Measurements from ENCODE around the gene MPO. TPM values are rescaled to one million over a fixed set of nuclear protein-coding genes. Genes with fewer than 3 reads are reported as not detected.

MPO gene
- total and polyA plus RNA-seq, 2 of the 8 experiments (the other 6 are each of a cell fraction or from before 2014, with no cell fraction given): 0.06 to 0.74 TPM

DNA sequence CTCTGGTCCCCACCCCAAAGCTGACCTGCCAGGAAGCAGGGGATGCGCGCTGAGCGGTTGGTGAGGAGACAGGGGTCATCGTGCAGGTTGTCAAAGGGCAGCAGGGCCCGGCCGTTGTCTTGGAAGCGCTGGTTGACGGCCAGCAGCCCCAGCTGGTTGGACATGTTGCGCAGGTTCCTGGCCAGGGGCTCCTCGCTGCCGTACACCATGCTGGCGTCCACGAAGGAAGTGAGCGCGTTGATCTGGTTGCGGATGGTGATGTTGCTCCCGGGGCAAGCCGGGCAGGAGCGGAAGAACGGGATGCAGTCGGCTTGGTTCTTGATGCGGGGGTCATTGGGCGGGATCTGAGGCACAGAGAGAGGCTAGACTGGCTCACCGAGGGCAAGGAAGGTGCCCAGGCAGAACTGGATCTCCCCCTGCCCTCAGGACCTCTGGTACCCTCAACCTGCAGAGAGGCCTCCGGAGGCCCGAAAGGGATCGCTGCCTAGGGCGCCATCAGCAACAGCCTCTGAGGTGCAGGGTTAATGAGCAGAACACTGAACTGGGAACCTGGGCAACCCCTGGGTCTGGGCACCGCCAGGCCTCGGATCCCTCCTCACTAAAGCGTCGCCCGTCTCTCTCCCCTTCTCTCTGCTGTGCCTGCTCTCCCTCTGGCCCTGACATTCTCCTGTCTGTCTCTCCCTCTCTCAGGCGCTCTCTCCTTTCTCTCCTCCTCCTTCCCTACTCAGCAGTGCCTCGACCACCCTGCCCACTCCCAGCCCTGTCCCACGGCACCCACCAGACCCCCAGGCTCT, 2.7 kb downstream of the MPO start (continued):
- TF ChIP-seq, protein P1, sequence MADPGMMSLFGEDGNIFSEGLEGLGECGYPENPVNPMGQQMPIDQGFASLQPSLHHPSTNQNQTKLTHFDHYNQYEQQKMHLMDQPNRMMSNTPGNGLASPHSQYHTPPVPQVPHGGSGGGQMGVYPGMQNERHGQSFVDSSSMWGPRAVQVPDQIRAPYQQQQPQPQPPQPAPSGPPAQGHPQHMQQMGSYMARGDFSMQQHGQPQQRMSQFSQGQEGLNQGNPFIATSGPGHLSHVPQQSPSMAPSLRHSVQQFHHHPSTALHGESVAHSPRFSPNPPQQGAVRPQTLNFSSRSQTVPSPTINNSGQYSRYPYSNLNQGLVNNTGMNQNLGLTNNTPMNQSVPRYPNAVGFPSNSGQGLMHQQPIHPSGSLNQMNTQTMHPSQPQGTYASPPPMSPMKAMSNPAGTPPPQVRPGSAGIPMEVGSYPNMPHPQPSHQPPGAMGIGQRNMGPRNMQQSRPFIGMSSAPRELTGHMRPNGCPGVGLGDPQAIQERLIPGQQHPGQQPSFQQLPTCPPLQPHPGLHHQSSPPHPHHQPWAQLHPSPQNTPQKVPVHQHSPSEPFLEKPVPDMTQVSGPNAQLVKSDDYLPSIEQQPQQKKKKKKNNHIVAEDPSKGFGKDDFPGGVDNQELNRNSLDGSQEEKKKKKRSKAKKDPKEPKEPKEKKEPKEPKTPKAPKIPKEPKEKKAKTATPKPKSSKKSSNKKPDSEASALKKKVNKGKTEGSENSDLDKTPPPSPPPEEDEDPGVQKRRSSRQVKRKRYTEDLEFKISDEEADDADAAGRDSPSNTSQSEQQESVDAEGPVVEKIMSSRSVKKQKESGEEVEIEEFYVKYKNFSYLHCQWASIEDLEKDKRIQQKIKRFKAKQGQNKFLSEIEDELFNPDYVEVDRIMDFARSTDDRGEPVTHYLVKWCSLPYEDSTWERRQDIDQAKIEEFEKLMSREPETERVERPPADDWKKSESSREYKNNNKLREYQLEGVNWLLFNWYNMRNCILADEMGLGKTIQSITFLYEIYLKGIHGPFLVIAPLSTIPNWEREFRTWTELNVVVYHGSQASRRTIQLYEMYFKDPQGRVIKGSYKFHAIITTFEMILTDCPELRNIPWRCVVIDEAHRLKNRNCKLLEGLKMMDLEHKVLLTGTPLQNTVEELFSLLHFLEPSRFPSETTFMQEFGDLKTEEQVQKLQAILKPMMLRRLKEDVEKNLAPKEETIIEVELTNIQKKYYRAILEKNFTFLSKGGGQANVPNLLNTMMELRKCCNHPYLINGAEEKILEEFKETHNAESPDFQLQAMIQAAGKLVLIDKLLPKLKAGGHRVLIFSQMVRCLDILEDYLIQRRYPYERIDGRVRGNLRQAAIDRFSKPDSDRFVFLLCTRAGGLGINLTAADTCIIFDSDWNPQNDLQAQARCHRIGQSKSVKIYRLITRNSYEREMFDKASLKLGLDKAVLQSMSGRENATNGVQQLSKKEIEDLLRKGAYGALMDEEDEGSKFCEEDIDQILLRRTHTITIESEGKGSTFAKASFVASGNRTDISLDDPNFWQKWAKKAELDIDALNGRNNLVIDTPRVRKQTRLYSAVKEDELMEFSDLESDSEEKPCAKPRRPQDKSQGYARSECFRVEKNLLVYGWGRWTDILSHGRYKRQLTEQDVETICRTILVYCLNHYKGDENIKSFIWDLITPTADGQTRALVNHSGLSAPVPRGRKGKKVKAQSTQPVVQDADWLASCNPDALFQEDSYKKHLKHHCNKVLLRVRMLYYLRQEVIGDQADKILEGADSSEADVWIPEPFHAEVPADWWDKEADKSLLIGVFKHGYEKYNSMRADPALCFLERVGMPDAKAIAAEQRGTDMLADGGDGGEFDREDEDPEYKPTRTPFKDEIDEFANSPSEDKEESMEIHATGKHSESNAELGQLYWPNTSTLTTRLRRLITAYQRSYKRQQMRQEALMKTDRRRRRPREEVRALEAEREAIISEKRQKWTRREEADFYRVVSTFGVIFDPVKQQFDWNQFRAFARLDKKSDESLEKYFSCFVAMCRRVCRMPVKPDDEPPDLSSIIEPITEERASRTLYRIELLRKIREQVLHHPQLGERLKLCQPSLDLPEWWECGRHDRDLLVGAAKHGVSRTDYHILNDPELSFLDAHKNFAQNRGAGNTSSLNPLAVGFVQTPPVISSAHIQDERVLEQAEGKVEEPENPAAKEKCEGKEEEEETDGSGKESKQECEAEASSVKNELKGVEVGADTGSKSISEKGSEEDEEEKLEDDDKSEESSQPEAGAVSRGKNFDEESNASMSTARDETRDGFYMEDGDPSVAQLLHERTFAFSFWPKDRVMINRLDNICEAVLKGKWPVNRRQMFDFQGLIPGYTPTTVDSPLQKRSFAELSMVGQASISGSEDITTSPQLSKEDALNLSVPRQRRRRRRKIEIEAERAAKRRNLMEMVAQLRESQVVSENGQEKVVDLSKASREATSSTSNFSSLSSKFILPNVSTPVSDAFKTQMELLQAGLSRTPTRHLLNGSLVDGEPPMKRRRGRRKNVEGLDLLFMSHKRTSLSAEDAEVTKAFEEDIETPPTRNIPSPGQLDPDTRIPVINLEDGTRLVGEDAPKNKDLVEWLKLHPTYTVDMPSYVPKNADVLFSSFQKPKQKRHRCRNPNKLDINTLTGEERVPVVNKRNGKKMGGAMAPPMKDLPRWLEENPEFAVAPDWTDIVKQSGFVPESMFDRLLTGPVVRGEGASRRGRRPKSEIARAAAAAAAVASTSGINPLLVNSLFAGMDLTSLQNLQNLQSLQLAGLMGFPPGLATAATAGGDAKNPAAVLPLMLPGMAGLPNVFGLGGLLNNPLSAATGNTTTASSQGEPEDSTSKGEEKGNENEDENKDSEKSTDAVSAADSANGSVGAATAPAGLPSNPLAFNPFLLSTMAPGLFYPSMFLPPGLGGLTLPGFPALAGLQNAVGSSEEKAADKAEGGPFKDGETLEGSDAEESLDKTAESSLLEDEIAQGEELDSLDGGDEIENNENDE (IDR thresholded peaks at IDR 0.05; ENCODE audit: insufficient replicate concordance, low read length): no peak
- TF ChIP-seq SP2 (IDR thresholded peaks at IDR 0.05; ENCODE audit: low read length): no peak
- no peak for TF ChIP-seq KDM1A (IDR thresholded peaks at IDR 0.05; ENCODE audit: borderline replicate concordance, low read length)
- TF ChIP-seq, protein P2, sequence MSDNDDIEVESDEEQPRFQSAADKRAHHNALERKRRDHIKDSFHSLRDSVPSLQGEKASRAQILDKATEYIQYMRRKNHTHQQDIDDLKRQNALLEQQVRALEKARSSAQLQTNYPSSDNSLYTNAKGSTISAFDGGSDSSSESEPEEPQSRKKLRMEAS (IDR thresholded peaks at IDR 0.05): no peak
- TF ChIP-seq, protein P3, sequence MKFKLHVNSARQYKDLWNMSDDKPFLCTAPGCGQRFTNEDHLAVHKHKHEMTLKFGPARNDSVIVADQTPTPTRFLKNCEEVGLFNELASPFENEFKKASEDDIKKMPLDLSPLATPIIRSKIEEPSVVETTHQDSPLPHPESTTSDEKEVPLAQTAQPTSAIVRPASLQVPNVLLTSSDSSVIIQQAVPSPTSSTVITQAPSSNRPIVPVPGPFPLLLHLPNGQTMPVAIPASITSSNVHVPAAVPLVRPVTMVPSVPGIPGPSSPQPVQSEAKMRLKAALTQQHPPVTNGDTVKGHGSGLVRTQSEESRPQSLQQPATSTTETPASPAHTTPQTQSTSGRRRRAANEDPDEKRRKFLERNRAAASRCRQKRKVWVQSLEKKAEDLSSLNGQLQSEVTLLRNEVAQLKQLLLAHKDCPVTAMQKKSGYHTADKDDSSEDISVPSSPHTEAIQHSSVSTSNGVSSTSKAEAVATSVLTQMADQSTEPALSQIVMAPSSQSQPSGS (IDR thresholded peaks at IDR 0.05; ENCODE audit: low read length): no peak
- TF ChIP-seq CREB1 (IDR thresholded peaks at IDR 0.05): no peak
- no peak for TF ChIP-seq MAFK (IDR thresholded peaks at IDR 0.05; ENCODE audit: low read depth, low read length)
